ENCODE measurements around the gene ZNF580. TPM values are rescaled to one million over a fixed set of nuclear protein-coding genes. Genes with fewer than 3 reads are reported as not detected.
A peak's percentile ranks its signal among the peaks of the same experiment; 100 is the strongest.

The ZNF580 gene
- total and polyA plus RNA-seq, 9 of the 15 experiments (the other 6 are each of a cell fraction or from before 2014, with no cell fraction given): 2.3 to 47.4 (median 6.0) TPM

GRCh38 chr19:55599468-55599841 lies 41.3 kb upstream of the ZNF580 start, which contains the start of gene FIZ1 (continued):
- no peak for TF ChIP-seq NR3C1 (CRISPR knock-in tag; IDR thresholded peaks at IDR 0.05)
- peak; percentile 57; the same call in 1 of the 2 replicates for TF ChIP-seq TFAP4 (CRISPR knock-in tag; IDR thresholded peaks at IDR 0.05; ENCODE audit: borderline replicate concordance)
- no peak for TF ChIP-seq MED1 (CRISPR knock-in tag; IDR thresholded peaks at IDR 0.05; ENCODE audit: borderline replicate concordance)
- TF ChIP-seq FOXJ3 (CRISPR knock-in tag; IDR thresholded peaks at IDR 0.05): no peak
- peak; percentile 30 for TF ChIP-seq NCOA1 (IDR thresholded peaks at IDR 0.05; ENCODE audit: low read depth)
- TF ChIP-seq TCF15 (CRISPR knock-in tag; IDR thresholded peaks at IDR 0.05): no peak
- no peak for TF ChIP-seq NEUROD1 (IDR thresholded peaks at IDR 0.05; ENCODE audit: borderline replicate concordance, low read depth, low read length, partially characterized antibody)
- peak; percentile 70; the same call in 1 of the 2 replicates for TF ChIP-seq GTF2E2 (tag; IDR thresholded peaks at IDR 0.05)
- peak; percentile 88 for TF ChIP-seq ZNF263 (CRISPR knock-in tag; IDR thresholded peaks at IDR 0.05; ENCODE audit: borderline replicate concordance)
- TF ChIP-seq PTTG1 (tag; IDR thresholded peaks at IDR 0.05; ENCODE audit: low read depth): no peak
- TF ChIP-seq ZC3H11A (IDR thresholded peaks at IDR 0.05; ENCODE audit: low read depth, low read length): no peak
- TF ChIP-seq ZKSCAN1 (IDR thresholded peaks at IDR 0.05; ENCODE audit: low read depth, low read length): peak; percentile 12; the same call in 1 of the 2 replicates
- TF ChIP-seq, protein P1, sequence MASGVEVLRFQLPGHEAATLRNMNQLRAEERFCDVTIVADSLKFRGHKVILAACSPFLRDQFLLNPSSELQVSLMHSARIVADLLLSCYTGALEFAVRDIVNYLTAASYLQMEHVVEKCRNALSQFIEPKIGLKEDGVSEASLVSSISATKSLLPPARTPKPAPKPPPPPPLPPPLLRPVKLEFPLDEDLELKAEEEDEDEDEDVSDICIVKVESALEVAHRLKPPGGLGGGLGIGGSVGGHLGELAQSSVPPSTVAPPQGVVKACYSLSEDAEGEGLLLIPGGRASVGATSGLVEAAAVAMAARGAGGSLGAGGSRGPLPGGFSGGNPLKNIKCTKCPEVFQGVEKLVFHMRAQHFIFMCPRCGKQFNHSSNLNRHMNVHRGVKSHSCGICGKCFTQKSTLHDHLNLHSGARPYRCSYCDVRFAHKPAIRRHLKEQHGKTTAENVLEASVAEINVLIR (CRISPR knock-in tag; IDR thresholded peaks at IDR 0.05): peak; percentile 77
- TF ChIP-seq TAL1 (IDR thresholded peaks at IDR 0.05): no peak
- peak; percentile 11 for TF ChIP-seq SAP30 (IDR thresholded peaks at IDR 0.05; ENCODE audit: borderline replicate concordance, insufficient read depth, low read depth, low read length, poor library complexity, severe bottlenecking)
- TF ChIP-seq EGR1 (conservative IDR thresholded peaks at IDR 0.05): peak; percentile 84
- no peak for TF ChIP-seq CEBPZ (IDR thresholded peaks at IDR 0.05; ENCODE audit: borderline replicate concordance, low read depth, low read length)
- peak in 1 of 2 experiments; percentile 97; a peak in 2 of 4 replicates for TF ChIP-seq KDM4B (IDR thresholded peaks at IDR 0.05; ENCODE audit: borderline replicate concordance in 2 of 2, low read depth in 1 of 2)
- TF ChIP-seq SP1 (CRISPR knock-in tag; IDR thresholded peaks at IDR 0.05): peak; percentile 98
- TF ChIP-seq MYNN (IDR thresholded peaks at IDR 0.05): 0 out of 2 replicates have a peak, but pooled peaks have one; percentile 29
- no peak for TF ChIP-seq MYNN (CRISPR knock-in tag; IDR thresholded peaks at IDR 0.05)
- no peak for TF ChIP-seq CBX5 (IDR thresholded peaks at IDR 0.05; ENCODE audit: borderline replicate concordance, low read depth)
- no peak for TF ChIP-seq E2F1 (CRISPR knock-in tag; IDR thresholded peaks at IDR 0.05)
